ENCODE results near the gene ADAMTS16. TPM values are rescaled to one million over a fixed set of nuclear protein-coding genes. Genes with fewer than 3 reads are reported as not detected.

The ADAMTS16 gene
- total RNA-seq, 3 donors from 2014 or later (not counting 1 experiment from before 2014, with no cell fraction given) = not detected

GRCh38 chr5:5290674-5291334 lies 150.7 kb downstream of the ADAMTS16 start:
- no peak for DNase-seq
- Mint-ChIP-seq H3K27me3 (ENCODE audit: low read depth in 2 of 2) (no peaks in the 10 kb centered on the region), H3K27ac (no peak overlapping the region), H3K36me3 (no peaks in the 10 kb centered on the region), H3K9me3 (peaks cover 2 to 8% of the 10 kb centered on the region in 2 donors), H3K4me1 (no peaks in the 10 kb centered on the region), H3K4me3 (no peak overlapping the region)
- WGBS (ENCODE audit: insufficient coverage) = 82% methylated on average over 8 of the region's 10 CpGs
- ATAC-seq = no peak
- intact Hi-C loops (cut with micrococcal nuclease) = no loop called here
- H3K27ac ChIP-seq (ENCODE audit: low read length) = no peak overlapping the region
- no peaks in the 10 kb centered on the region for H3K9me3 ChIP-seq (ENCODE audit: control insufficient read depth, insufficient read depth, low read length)
- no peak overlapping the region for H3K4me3 ChIP-seq (ENCODE audit: low read length)
- TF ChIP-seq, protein P1, sequence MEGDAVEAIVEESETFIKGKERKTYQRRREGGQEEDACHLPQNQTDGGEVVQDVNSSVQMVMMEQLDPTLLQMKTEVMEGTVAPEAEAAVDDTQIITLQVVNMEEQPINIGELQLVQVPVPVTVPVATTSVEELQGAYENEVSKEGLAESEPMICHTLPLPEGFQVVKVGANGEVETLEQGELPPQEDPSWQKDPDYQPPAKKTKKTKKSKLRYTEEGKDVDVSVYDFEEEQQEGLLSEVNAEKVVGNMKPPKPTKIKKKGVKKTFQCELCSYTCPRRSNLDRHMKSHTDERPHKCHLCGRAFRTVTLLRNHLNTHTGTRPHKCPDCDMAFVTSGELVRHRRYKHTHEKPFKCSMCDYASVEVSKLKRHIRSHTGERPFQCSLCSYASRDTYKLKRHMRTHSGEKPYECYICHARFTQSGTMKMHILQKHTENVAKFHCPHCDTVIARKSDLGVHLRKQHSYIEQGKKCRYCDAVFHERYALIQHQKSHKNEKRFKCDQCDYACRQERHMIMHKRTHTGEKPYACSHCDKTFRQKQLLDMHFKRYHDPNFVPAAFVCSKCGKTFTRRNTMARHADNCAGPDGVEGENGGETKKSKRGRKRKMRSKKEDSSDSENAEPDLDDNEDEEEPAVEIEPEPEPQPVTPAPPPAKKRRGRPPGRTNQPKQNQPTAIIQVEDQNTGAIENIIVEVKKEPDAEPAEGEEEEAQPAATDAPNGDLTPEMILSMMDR (IDR thresholded peaks at IDR 0.05) = no peak
- no peaks in the 10 kb centered on the region for H3K27me3 ChIP-seq (ENCODE audit: control insufficient read depth, insufficient read depth, low read length)
- no peaks in the 10 kb centered on the region for H3K36me3 ChIP-seq (ENCODE audit: control insufficient read depth, insufficient read depth, low read length)
- no peaks in the 10 kb centered on the region for H3K4me1 ChIP-seq (ENCODE audit: control insufficient read depth, insufficient read depth, low read length)

- 68% methylated on average over 7 of the region's 7 CpGs for WGBS (ENCODE audit: insufficient coverage)
- TF ChIP-seq, protein P1 (IDR thresholded peaks at IDR 0.05) = no peak
- Histone ChIP-seq H3K27me3 (ENCODE audit: control insufficient read depth, insufficient read depth, low read length) (no peaks in the 10 kb centered on the region), H3K27ac (ENCODE audit: low read length) (no peak overlapping the region), H3K9me3 (ENCODE audit: control insufficient read depth, insufficient read depth, low read length) (no peaks in the 10 kb centered on the region), H3K36me3 (ENCODE audit: control insufficient read depth, insufficient read depth, low read length) (no peaks in the 10 kb centered on the region), H3K4me1 (ENCODE audit: control insufficient read depth, insufficient read depth, low read length) (no peaks in the 10 kb centered on the region), H3K4me3 (ENCODE audit: low read length) (no peak overlapping the region)
- Mint-ChIP-seq H3K36me3 (no peaks in the 10 kb centered on the region), H3K4me3 (no peak overlapping the region), H3K4me1 (no peaks in the 10 kb centered on the region), H3K9me3 (peaks cover 2 to 7% of the 10 kb centered on the region in 2 donors), H3K27ac (no peak overlapping the region), H3K27me3 (ENCODE audit: low read depth in 2 of 2) (no peaks in the 10 kb centered on the region)
- intact Hi-C loops (cut with micrococcal nuclease) = no loop called here
- DNase-seq (no peak), ATAC-seq (no peak)
Measured at GRCh38 chr5:5291357-5291756, 151.2 kb downstream of the ADAMTS16 start.

DNA sequence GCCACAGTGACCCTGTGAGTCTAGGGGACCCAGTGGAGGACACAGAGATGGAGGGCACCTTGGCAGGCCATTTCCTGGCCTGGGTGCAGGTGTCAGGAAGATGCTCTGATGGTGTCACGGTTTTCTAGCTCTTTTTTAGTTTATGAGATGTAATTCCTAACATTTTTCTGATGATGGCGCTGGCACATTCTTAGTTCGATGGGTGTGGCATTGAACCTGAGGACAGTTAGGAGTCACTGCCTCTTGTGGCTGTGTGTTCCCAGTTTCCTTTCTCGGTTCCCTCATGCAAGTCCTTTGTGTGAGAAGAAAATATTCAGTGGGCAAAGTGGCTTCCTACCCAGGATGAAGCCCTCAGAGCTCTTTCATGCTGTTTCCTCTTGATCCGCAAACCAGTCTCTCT lies 152.9 kb downstream of the ADAMTS16 start:
- H3K36me3 ChIP-seq (ENCODE audit: control insufficient read depth, insufficient read depth, low read length) = no peaks in the 10 kb centered on the region
- intact Hi-C loops (cut with micrococcal nuclease) = no loop called here
- Mint-ChIP-seq H3K27ac (no peak overlapping the region), H3K27me3 (ENCODE audit: low read depth in 2 of 2) (no peaks in the 10 kb centered on the region), H3K36me3 (no peaks in the 10 kb centered on the region), H3K4me3 (no peak overlapping the region), H3K9me3 (peaks cover 1 to 11% of the 10 kb centered on the region in 2 donors), H3K4me1 (no peaks in the 10 kb centered on the region)
- no peaks in the 10 kb centered on the region for H3K4me1 ChIP-seq (ENCODE audit: control insufficient read depth, insufficient read depth, low read length)
- no peak overlapping the region for H3K4me3 ChIP-seq (ENCODE audit: low read length)
- H3K9me3 ChIP-seq (ENCODE audit: control insufficient read depth, insufficient read depth, low read length) = no peaks in the 10 kb centered on the region
- WGBS (ENCODE audit: insufficient coverage) = 70% methylated on average over 5 of the region's 5 CpGs
- H3K27ac ChIP-seq (ENCODE audit: low read length) = no peak overlapping the region
- ATAC-seq (no peak), DNase-seq (no peak)
- no peaks in the 10 kb centered on the region for H3K27me3 ChIP-seq (ENCODE audit: control insufficient read depth, insufficient read depth, low read length)
- TF ChIP-seq, protein P1 (IDR thresholded peaks at IDR 0.05) = no peak

- no peaks in the 10 kb centered on the region for H3K36me3 ChIP-seq (ENCODE audit: control insufficient read depth, insufficient read depth, low read length)
- Mint-ChIP-seq H3K36me3 (no peaks in the 10 kb centered on the region), H3K4me3 (no peak overlapping the region), H3K27me3 (ENCODE audit: low read depth in 2 of 2) (no peaks in the 10 kb centered on the region), H3K4me1 (no peaks in the 10 kb centered on the region), H3K27ac (no peak overlapping the region), H3K9me3 (peaks cover 5 to 11% of the 10 kb centered on the region in 2 donors)
- WGBS (ENCODE audit: insufficient coverage) = 76% methylated on average over 1 of the region's 1 CpG
- no peak overlapping the region for H3K4me3 ChIP-seq (ENCODE audit: low read length)
- H3K9me3 ChIP-seq (ENCODE audit: control insufficient read depth, insufficient read depth, low read length) = peaks cover 4% of the 10 kb centered on the region
- no peak overlapping the region for H3K27ac ChIP-seq (ENCODE audit: low read length)
- intact Hi-C loops (cut with micrococcal nuclease) = no loop called here
- DNase-seq (no peak), ATAC-seq (no peak)
- H3K27me3 ChIP-seq (ENCODE audit: control insufficient read depth, insufficient read depth, low read length) = no peaks in the 10 kb centered on the region
- no peaks in the 10 kb centered on the region for H3K4me1 ChIP-seq (ENCODE audit: control insufficient read depth, insufficient read depth, low read length)
- TF ChIP-seq, protein P1 (IDR thresholded peaks at IDR 0.05) = no peak
Measured at GRCh38 chr5:5294429-5294828, 154.3 kb downstream of the ADAMTS16 start.

All from natural killer cell (primary cell).